Activated CD4-positive, alpha-beta T cell treated with anti-CD3 and anti-CD28 coated beads, Interleukin-2, amount 50 U/mL, for 1 hour (primary cell): ENCODE data around the gene CHST12.
"Not testable (repeated sequence)": the region's sequence is repeated elsewhere in the genome, so short reads cannot be mapped to it uniquely, and the experiment has no call there.

ENCODE experiments used
- DNase-seq: peaks from one replicate; pipeline ENCODE4 v3.0.0-alpha.2; 2020

CHST12 gene

DNA sequence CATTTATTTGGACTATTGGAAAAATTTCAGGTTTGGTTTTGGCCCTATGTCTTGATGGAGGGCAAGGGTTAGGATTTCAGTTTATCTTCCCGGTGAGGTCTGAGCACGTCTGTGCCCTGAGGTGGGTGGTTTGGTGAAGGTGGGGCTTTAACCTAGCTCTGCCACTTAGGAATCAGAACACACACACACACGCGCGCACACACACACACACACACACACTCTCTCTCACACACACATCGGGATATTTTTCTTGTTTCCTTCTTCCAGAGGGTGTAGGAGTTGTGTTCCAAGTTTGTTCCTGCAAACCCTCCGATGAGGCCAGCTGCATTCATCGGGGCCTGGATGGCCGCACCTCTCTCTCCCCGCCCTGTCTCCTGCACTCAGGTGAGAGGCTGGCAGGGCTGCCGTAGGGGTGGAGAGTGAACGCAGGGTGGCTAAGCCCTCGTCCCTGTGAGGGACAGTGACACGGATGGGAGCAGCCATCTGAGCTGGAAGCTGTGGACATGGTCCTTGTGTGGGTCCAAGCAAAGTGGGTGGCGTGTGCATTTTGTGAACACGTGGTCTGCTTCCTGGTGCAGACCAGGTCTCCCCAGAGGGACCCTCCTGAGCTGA lies 34.2 kb downstream of the CHST12 start:
- DNase-seq, result no peak

DNA sequence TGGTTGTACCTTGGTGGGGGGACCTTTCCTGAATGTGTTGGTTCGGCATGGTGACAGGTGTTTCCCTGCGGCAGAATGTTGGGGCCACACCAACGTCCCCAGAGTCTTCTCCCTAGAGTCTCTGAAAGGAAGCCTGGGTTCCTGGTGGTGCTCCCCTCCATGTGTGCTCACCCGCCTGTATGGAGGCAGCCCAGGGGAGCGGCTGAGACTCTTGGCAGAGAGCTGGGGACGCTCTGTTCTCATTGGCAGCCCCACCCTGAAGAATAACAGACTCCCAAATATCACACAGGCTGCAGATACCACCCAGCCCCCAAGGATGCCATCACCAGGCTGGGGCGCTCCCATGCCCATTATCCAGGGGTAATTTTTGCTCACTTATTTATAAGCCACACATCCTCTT lies 34.8 kb downstream of the CHST12 start:
- no peak for DNase-seq

DNA sequence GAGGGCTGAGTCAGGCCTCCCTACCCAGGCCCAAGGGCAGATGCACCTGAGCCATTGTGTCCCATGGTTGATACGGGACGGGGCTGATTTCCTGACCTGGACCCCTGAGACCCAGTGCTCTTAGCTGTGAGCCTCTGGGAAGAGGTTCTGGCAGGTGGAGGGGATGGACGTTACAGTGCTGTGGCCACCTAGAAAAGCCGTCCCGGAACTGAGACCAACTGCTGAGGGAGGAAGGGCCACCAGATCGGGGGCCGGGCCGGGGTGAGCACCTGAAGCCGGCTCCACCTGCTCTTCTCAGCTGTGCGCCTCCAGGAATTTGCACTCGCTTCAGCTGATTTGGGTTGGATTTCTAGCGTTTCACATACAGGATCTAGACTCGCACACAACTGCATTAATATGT lies 35.4 kb downstream of the CHST12 start:
- no peak for DNase-seq

DNA sequence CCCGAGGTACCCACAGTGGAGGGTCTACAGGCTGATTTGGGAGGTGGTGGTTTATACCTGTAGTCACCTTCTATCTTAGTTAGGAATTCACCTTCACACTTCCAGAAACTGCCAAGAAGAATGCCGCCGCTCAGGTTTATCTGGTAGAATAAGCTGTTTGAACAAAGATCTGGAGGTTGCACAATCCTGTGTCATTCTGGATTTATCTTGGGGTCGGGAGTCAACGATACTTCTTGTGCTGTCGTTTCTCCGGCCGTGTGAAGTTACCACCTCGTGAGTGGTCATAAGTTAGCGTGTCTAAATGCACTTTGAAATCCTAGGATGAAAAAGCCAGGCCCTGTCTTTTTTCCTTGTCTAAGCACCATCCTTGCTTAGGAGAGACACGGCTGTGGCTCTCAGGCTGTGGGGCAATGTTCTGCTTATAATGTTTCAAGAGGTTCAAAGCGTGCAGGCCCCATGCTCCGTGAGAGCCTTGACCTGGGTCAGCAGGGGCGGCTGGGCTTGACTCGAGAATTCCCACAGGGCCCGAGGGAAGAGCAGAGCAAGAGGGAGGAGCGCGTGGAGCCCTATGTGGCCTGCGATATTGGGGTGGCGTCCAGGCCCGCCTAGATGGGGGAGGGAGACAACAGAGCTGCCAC lies 37.3 kb downstream of the CHST12 start:
- DNase-seq, result no peak

DNA sequence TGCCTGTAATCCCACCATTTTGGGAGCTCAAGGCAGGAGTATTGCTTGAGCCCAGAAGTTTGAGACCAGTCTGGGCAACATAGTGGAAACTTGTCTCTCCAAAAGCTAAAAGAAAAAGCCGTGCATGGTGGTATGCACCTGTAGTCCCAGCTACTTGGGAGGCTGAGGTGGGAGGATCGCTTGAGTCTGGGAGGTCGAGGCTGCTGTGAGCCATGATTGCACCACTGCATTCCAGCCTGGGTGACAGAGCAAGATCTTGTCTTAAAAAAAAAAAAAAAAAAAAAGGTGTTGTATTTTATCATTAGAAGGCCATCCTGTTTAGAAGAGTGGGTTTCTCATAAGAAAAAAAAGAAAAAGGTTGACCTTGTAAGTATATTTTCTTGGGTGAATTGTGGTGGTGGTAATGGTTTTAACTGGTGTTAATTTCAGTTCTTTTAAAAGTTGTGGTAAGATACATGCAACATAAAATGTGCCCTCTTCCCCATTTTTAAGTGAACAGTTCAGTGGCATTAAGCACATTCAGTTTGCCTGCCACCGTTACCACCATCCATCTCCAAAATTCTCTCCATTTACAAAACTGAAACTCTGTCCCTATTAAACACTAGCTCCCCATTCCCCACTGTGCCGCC lies 38.1 kb downstream of the CHST12 start:
- DNase-seq, result no peak

DNA sequence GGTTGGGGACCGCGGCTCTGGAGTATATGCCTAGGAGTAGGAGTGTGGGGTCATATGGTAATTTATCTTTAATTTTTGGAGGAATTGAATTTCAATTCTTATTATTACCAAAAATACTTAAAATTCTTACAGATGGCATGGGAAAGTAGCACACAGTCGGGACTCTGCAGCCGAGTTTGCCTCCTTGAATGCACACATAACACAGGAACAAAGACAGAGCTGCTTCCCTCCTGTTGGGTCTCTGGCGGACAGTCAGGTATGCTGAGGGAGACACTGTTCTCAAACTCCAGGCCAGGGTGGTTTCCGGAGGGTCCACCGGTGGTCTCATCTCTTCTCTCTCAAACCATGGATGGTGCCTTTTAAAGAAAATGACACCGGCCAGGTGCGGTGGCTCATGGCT lies 40.1 kb downstream of the CHST12 start:
- no peak for DNase-seq

DNA sequence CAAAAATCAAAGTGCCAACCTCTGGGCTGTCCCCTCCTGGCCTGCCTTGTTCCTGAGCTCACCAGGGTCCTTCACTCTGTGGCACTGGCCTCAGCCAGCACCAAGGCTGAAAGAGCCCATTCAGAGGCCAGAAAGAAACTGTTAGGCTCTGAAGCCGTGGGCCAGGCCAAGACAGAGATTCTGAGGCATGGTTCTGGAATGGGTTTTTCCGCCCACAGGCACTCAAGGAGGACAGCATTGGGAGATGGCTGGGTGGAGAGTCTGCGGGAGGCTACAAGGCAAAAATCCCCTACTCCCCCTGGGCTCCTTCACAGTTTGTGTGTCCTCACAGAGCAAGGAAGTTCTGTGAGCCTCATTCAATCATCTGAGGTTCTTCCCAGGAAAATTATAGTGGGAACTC lies 41.1 kb downstream of the CHST12 start:
- DNase-seq, result no peak

DNA sequence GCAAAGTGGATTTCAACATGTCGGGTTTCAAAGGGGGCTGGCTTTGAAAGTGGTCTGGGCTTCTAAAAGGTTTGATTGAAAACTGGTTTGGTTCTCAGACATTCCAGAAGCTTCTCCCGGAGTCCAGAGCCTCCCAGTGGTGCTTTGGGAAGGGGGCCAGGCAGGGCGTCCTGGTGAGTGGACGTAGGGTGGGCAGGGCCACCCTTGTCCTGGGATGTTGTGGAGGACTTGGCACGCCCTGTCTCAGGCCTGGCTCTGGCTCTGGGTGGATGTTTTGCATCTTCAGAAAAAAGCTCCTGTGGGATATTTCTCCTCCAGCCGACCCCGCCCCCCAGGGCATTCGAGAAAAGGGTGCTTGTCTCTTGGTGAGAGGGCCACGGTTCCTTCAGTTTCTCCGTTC lies 41.6 kb downstream of the CHST12 start:
- no peak for DNase-seq

DNA sequence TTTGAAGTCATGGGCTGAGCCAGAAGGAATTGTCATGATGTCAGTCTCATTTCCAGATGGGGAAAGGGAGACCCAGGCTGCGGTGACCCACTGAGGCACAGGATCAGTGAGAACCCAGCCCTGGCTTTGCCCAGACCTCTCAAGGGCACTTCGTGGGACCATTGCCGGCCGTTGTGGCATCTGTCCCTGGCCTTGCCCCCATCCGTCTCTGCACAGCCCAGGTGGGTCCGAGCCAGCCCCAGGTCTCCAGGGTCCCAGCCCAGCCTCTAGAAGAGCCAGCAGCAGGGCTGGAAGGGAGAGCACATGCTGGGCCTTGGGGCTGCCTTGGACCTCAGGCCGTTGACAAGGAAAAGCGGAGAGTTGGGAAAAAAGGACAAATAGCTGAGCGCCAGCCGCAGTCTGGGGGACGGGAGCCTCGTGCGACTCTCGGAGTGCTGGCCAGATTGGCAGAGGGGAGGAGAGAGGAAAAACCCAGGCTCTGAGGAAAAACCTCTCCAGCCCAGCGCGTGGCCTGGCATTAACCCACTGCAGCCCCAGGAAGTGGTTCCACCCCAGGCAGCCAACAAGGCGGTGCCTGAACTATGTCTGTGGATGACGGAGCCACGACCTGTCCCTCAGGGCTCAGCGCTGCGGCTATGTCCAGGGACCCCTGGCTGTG lies 42.6 kb downstream of the CHST12 start:
- no peak for DNase-seq

DNA sequence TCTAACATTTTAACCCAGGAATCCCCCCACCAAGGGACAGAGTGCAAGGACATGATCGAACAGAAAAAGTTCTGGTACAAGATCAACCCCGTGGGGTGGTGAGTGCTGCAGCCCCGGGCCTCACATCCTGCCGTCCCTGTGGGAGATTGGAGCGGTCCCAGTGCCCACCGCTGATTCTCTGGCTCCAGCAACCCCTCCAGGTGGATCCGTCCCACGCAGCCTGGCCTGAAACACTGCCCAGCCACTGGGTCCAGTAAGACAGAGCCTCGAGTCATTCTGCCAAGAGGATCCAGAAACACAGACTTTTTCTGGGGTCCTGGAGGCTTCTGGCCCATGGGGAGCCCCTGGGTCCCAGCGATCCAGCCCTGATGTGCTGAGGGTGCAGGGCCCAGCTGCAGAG lies 43.3 kb downstream of the CHST12 start:
- no peak for DNase-seq

DNA sequence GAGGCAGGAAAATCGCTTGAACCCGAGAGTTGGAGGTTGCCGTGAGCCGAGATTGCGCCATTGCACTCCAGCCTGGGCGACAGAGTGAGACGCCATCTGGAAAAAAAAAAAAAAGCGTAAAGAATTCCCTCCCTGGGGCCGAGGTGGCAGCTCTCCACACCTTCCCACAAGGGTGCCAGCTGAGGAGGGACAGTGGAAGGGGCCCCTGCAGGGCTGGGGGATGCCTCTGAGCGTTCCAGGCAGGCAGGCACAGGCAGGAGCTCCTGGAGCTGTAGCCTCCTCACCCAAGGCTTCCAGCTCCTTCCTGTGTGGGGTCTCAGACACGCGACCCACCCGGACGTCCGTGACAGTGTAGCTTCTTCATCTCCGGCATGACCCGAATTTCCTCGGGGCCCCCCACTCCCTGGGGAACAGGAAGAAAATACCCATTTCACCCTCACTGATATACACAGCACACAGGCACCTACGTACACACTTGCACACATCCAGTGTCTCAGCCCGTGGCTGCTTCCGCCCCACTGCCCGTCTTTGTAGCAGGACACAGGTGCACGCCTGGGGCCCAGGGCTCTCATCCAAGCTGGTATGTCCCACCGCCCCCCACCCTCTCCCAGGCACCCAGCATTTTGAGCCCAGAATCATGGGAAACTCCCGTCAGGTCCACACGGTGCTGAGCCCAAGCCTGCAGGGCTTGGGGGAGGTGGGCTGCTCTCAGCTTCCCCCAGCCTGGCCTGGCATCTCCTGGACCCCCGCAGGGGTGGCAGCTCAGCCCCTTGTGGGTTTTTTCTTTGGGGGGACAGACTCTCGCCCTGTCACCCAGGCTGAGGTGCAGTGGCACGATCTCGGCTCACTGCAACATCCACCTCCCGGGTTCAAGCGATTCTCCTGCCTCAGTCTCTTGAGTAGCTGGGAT lies 47.0 kb downstream of the CHST12 start:
- DNase-seq, result no peak

DNA sequence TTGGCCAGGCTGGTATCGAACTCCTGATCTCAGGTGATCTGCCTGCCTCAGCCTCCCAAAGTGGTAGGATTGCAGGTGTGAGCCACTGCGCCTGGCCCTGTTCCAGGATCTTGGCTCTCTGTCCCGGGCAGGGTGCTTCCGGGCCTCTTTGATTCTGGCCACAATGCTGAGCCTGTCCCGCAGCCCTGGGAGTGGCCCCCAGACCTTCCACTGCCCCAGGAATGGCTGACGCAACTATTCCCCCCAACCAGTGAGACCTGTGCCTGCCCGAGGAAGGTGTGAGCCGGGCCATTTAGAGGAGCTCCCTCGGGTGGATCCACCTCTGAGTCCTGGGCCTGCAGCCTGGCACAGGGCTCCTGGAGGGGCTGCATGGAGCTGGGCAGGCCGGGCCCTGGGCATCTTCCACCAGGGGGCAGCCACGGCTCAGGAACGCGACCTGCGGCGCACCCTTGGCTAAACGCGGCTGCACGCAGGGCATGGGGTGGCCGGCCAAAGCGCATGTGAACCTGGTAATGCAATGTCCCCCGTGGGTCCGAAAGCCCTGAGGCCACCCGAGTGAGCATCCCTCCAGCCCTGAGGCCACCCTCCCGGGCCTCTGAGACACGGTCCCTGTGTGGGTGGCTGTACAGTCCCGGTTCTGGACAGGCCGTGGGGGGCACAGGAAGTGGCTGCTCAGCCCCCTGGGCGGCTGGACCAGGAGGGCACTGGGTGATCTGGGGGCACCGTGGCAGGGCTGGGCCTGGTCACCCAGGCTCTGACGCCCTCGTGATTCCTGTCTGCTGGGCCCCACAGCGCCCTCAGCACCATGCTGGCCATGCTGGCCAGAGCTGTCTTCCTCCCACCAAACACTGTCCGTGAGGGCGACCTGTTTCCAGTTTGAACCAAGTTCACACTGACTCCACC lies 48.0 kb downstream of the CHST12 start:
- DNase-seq, result peak; percentile 81

DNA sequence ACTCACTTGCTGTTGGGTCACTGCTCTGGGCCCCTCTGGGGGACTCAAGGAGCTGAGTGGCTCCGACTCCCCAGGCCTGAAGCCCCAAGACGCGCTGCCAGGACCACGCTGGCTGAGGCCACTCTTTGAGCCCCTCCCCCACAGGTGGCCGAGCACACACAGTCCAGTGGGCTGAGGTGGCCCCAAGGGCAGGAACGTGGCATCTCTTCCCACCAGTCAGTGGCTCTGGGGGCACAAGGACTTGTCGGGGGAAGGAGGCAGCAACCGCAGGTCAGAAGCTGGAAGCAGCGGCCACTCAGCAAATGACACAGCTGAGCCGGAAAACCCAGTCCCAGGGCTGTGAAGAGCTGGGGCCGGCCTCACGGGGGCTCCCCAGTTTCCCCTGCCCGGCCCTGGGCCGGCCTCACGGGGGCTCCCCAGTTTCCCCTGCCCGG lies 48.7 kb downstream of the CHST12 start:
- DNase-seq, result no peak

DNA sequence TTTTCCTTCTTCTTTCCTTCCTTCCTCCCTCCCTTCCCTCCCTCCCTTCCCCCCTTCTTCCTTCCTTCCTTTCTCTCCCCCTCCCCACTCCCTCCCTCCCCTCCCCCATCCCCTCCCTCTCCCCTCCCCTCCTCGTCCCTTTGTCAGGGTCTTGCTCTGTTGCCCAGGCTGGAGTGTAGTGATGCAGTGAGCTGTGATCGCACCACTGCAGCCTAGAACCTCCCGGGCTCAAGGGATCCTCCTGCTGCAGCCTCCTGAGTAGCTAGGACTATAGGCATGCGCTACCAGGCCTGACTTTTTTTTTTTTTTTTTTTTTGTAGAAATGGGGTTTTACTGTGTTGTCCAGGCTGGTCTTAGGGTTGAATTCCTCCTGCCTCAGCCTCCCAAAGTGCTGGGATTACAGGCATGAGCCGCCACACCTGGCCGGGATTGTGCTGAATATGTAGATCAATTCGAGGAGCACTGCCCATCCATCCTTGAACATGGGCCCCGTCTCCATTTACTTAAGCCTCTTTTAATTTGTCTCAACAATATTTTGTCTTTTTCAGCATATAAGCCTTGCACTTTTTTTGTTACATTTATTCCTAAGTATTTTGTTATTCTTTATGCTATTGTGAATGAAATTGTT lies 49.3 kb downstream of the CHST12 start:
- DNase-seq, result no peak

DNA sequence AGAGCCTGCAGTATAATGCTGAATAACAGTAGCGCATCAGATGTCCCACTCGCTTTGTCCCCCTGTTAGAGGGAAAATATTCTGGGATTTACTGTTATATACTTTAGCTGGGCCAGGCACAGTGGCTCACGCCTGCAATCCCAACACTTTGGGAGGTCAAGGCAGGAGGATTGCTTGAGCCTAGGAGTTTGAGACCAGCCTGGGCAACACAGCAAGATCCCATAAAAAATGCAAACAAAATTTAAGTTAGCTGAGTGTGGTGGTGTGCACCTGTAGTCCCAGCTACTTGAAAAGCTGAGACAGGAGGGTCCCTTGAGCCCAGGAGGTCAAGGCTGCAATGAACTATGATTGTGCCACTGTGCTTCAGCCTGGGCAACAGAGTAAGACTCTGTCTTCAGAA lies 50.4 kb downstream of the CHST12 start:
- not testable (repeated sequence) for DNase-seq

DNA sequence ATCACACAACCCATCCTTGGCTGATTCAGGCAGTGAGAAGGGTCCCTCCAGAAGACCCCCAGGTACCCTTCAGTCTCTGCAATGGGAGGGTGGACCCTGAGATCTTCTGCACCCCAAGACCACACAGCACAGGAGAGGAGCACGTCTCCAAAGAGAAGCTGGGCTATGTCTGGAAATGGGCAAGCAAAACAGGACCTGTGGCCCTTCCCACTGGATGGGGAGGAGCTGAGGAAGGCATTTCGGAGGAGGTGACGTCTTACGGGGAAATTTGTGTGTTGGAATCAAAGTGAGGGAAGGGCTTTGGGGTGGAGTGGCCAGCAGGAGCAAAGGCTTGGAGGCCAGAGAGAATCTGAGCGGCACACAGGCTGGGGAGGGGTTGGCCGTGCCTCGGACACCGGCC lies 56.3 kb downstream of the CHST12 start:
- DNase-seq, result no peak

DNA sequence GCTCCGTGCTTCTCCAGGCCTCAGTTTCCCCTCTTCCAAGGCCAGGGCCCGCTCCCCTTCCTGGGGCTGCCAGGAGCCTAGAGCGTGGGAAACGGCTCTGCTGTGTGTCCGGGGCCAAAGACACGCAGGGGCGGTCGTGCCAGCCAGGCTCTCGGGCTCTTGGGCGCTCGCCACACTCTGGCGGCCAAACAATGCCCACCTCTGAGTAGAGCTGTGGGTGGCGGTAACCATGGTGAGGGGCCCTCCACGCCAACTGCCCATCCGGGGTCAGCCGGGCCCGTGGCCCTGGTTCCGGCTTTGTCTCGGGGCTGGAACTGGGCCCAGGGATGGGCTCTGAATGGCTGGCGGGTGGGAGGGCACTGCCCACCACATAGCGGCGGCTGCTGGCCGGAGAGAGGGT lies 56.8 kb downstream of the CHST12 start:
- DNase-seq, result no peak

DNA sequence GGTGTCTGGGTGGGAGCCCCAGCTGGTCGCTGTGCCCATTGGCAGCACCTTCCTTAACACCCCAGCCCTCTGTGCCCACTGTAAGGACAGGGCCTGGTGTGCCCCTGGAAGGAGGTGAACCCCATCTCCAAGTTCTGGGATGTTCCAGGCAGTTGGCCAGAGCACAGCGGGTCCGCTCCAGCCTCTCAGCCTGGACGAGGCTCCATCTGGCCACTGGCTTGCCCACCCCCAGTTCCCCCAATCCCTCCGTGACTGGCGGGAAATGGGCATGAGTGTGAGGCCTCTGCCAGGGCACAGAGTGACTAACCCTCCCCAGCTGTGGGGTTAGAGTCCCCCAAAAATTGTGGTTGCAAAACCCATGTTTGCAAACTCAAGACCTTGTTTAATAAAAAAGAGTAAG lies 57.2 kb downstream of the CHST12 start:
- DNase-seq, result no peak

DNA sequence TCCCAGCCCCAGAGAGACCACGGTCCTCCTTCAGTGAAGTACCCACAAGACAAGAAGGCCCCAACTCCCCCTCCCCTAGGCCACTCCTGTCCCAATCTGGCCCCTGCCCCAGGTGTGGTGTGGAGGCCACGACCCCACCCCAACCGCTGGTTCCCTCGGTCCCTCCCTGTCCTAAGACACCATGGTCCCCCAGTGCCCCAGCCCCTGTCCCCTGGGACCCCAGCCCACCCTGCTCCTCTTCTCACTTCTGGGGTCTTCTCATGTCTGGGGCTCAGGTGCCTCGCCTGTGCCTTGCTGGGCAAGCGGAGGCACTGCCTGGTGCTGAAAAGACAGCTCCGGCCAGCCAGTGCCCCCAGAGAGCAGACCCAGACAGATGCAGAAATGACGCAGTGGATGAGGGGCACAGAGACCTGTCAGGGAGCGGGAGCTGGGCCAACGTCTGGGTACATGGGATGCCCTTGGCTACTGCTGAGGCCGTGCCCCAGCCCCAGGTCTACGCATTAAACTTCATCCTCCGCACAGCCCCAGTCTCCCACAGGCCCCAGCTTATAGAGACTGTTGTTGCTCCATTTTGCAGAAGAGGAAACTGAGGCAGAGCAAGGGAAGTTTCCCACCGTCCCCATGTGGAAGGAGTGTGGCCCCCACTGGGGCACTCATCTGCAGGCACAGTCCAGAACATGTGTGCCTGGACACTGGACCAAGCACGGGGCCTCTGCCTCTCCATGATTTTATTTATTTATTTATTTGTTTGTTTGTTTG lies 58.0 kb downstream of the CHST12 start:
- DNase-seq, result no peak

DNA sequence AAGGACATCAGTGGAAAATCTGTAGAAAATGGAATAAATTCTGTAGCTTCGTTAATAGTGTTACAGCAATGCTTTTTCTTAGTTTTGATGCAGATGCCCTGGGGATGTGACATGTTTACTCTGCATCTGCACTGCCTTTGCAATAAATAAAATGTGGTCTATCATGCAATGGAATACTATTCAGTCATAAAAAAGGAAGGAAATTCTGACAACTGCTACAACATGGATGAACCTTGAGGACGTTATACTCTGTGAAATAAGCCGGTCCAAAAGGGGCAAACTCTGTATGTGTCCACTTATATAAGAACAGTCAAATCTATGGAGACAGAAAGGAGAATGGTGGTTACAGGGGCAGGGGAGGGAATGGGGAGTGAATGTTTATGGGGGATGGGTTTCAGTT lies 59.3 kb downstream of the CHST12 start:
- DNase-seq, result no peak

DNA sequence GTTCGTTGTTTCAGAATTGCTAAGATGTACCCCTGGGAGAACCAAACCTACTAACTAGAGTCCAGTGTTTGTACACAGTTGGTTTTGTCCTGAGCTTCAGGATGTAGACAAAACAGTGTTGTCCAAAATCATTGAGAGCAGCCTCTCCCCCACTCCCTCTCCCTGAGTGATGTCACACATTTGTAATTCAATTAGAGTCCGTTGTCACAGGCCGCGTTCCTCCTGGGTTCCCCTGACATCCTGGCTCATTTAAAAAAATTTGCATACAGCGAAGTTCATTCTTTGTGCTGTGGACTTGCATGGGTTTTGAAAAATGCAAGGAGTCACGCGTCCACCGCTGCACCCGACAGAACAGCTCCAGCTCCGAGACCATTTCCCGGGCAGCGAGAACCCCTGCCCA lies 62.5 kb downstream of the CHST12 start:
- no peak for DNase-seq
